ENCODE data around the gene PLCH1.

PLCH1 gene

GRCh38 chr3:155780291-155780690 lies 35.4 kb upstream of the PLCH1 start:
- H3K9ac ChIP-seq (ENCODE audit: low read depth, low read length), result no peak overlapping the region
- H3K4me1 ChIP-seq (ENCODE audit: insufficient read depth, low read length), result no peaks in the 10 kb centered on the region
- H3K27me3 ChIP-seq (ENCODE audit: insufficient read depth, low read length, poor library complexity), result no peaks in the 10 kb centered on the region
- no peak for DNase-seq
- no peak overlapping the region for H3K4me2 ChIP-seq (ENCODE audit: insufficient read depth, low read length)
- H3K4me3 ChIP-seq (ENCODE audit: low read depth in 1 of 2, low read length in 2 of 2), result no peak overlapping the region
- H3K36me3 ChIP-seq (ENCODE audit: insufficient read depth, low read length), result peaks cover 3% of the 10 kb centered on the region; the same call in 1 of the 2 replicates
- no peak overlapping the region for H3K27ac ChIP-seq (ENCODE audit: low read length)
- no peak for ATAC-seq (ENCODE audit: insufficient read depth, low read depth)
- no peaks in the 10 kb centered on the region for H3K79me2 ChIP-seq (ENCODE audit: insufficient read depth, low read length)
- TF ChIP-seq CTCF (IDR thresholded peaks at IDR 0.05; ENCODE audit: borderline replicate concordance, extremely low read depth, low read length, poor library complexity, severe bottlenecking) (no peak), EZH2 (IDR thresholded peaks at IDR 0.05; ENCODE audit: borderline replicate concordance, low read depth, low read length, severe bottlenecking) (no peak)
- H3K9me3 ChIP-seq (ENCODE audit: insufficient read depth, low read length, severe bottlenecking), result peaks cover 7% of the 10 kb centered on the region
- H2AFZ ChIP-seq (ENCODE audit: low read depth, low read length), result no peak overlapping the region
- H4K20me1 ChIP-seq (ENCODE audit: insufficient read depth, low read length), result no peaks in the 10 kb centered on the region

- Histone ChIP-seq H3K4me1 (ENCODE audit: insufficient read depth, low read length) (no peaks in the 10 kb centered on the region), H2AFZ (ENCODE audit: low read depth, low read length) (no peak overlapping the region), H3K9ac (ENCODE audit: low read depth, low read length) (no peak overlapping the region), H3K27me3 (ENCODE audit: insufficient read depth, low read length, poor library complexity) (no peaks in the 10 kb centered on the region), H4K20me1 (ENCODE audit: insufficient read depth, low read length) (no peaks in the 10 kb centered on the region), H3K36me3 (ENCODE audit: insufficient read depth, low read length) (no peaks in the 10 kb centered on the region; the same call in 1 of the 2 replicates), H3K27ac (ENCODE audit: low read length) (no peak overlapping the region), H3K9me3 (ENCODE audit: insufficient read depth, low read length, severe bottlenecking) (peaks cover 7% of the 10 kb centered on the region), H3K4me2 (ENCODE audit: insufficient read depth, low read length) (no peak overlapping the region), H3K79me2 (ENCODE audit: insufficient read depth, low read length) (no peaks in the 10 kb centered on the region), H3K4me3 (ENCODE audit: low read depth in 1 of 2, low read length in 2 of 2) (no peak overlapping the region)
- TF ChIP-seq EZH2 (IDR thresholded peaks at IDR 0.05; ENCODE audit: borderline replicate concordance, low read depth, low read length, severe bottlenecking), result no peak
- TF ChIP-seq CTCF (IDR thresholded peaks at IDR 0.05; ENCODE audit: borderline replicate concordance, extremely low read depth, low read length, poor library complexity, severe bottlenecking), result no peak
- DNase-seq, result no peak
- no peak for ATAC-seq (ENCODE audit: insufficient read depth, low read depth)
Observed at GRCh38 chr3:155778462-155778861, 33.6 kb upstream of the PLCH1 start.

- Histone ChIP-seq H3K4me3 (ENCODE audit: low read depth in 1 of 2, low read length in 2 of 2) (no peak overlapping the region), H3K27me3 (ENCODE audit: insufficient read depth, low read length, poor library complexity) (no peaks in the 10 kb centered on the region), H4K20me1 (ENCODE audit: insufficient read depth, low read length) (no peaks in the 10 kb centered on the region), H3K9ac (ENCODE audit: low read depth, low read length) (no peak overlapping the region), H3K4me2 (ENCODE audit: insufficient read depth, low read length) (no peak overlapping the region), H3K79me2 (ENCODE audit: insufficient read depth, low read length) (no peaks in the 10 kb centered on the region), H3K27ac (ENCODE audit: low read length) (no peak overlapping the region), H3K36me3 (ENCODE audit: insufficient read depth, low read length) (peaks cover 26% of the 10 kb centered on the region), H2AFZ (ENCODE audit: low read depth, low read length) (no peak overlapping the region), H3K9me3 (ENCODE audit: insufficient read depth, low read length, severe bottlenecking) (peaks cover 16% of the 10 kb centered on the region), H3K4me1 (ENCODE audit: insufficient read depth, low read length) (no peaks in the 10 kb centered on the region)
- ATAC-seq (ENCODE audit: insufficient read depth, low read depth), result no peak
- DNase-seq, result no peak
- TF ChIP-seq EZH2 (IDR thresholded peaks at IDR 0.05; ENCODE audit: borderline replicate concordance, low read depth, low read length, severe bottlenecking) (no peak), CTCF (IDR thresholded peaks at IDR 0.05; ENCODE audit: borderline replicate concordance, extremely low read depth, low read length, poor library complexity, severe bottlenecking) (no peak)
Observed at GRCh38 chr3:155772801-155773200, 27.9 kb upstream of the PLCH1 start.

- Histone ChIP-seq H3K9me3 (ENCODE audit: insufficient read depth, low read length, severe bottlenecking) (peaks cover 16% of the 10 kb centered on the region), H3K4me2 (ENCODE audit: insufficient read depth, low read length) (no peak overlapping the region), H3K9ac (ENCODE audit: low read depth, low read length) (no peak overlapping the region), H4K20me1 (ENCODE audit: insufficient read depth, low read length) (no peaks in the 10 kb centered on the region), H3K36me3 (ENCODE audit: insufficient read depth, low read length) (peaks cover 29% of the 10 kb centered on the region), H3K79me2 (ENCODE audit: insufficient read depth, low read length) (no peaks in the 10 kb centered on the region), H3K27me3 (ENCODE audit: insufficient read depth, low read length, poor library complexity) (no peaks in the 10 kb centered on the region), H3K4me3 (ENCODE audit: low read depth in 1 of 2, low read length in 2 of 2) (no peak overlapping the region), H3K27ac (ENCODE audit: low read length) (no peak overlapping the region), H3K4me1 (ENCODE audit: insufficient read depth, low read length) (no peaks in the 10 kb centered on the region), H2AFZ (ENCODE audit: low read depth, low read length) (no peak overlapping the region)
- ATAC-seq (ENCODE audit: insufficient read depth, low read depth), result no peak
- no peak for TF ChIP-seq CTCF (IDR thresholded peaks at IDR 0.05; ENCODE audit: borderline replicate concordance, extremely low read depth, low read length, poor library complexity, severe bottlenecking)
- TF ChIP-seq EZH2 (IDR thresholded peaks at IDR 0.05; ENCODE audit: borderline replicate concordance, low read depth, low read length, severe bottlenecking), result no peak
- no peak for DNase-seq
Observed at GRCh38 chr3:155771126-155771525, 26.3 kb upstream of the PLCH1 start.

Data from DND-41 (cell line).